Measurements from ENCODE around the gene MYL11.

The MYL11 gene

GRCh38 chr16:30397056-30397455 lies 22.5 kb downstream of the MYL11 start:
- ATAC-seq = no peak

- ATAC-seq = no peak
Measured at GRCh38 chr16:30397776-30398660, 23.4 kb downstream of the MYL11 start.

- no peak for ATAC-seq
Measured at GRCh38 chr16:30398661-30399434, 24.2 kb downstream of the MYL11 start.

- ATAC-seq = no peak
Measured at GRCh38 chr16:30399435-30400186, 25.0 kb downstream of the MYL11 start.

- no peak for ATAC-seq
Measured at GRCh38 chr16:30401768-30402425, 27.3 kb downstream of the MYL11 start.

GRCh38 chr16:30406795-30407101 lies 32.1 kb downstream of the MYL11 start:
- peak; percentile 17 to 21 for ATAC-seq

- peak; percentile 85 to 88 for ATAC-seq
Measured at GRCh38 chr16:30407102-30407803, 32.7 kb downstream of the MYL11 start, which contains the start of gene ZNF771. Gene ZNF771 (plus strand): TSS chr16:30407606. CDS start chr16:30408054, 448 bp downstream.

GRCh38 chr16:30407804-30408534 lies 33.4 kb downstream of the MYL11 start:
- ATAC-seq = no peak

GRCh38 chr16:30409125-30410060 lies 34.8 kb downstream of the MYL11 start:
- peak; percentile 48 to 51 for ATAC-seq

GRCh38 chr16:30413112-30413806 lies 38.7 kb downstream of the MYL11 start:
- ATAC-seq = no peak

GRCh38 chr16:30414159-30414558 lies 39.6 kb downstream of the MYL11 start:
- no peak for ATAC-seq

- no peak for ATAC-seq
Measured at GRCh38 chr16:30416047-30416603, 41.5 kb downstream of the MYL11 start.

GRCh38 chr16:30416624-30417528 lies 42.3 kb downstream of the MYL11 start:
- ATAC-seq = no peak

- ATAC-seq = peak; percentile 92 to 93
Measured at GRCh38 chr16:30417529-30418349, 43.1 kb downstream of the MYL11 start.

- no peak for ATAC-seq
Measured at GRCh38 chr16:30418350-30419181, 44.0 kb downstream of the MYL11 start.

- no peak for ATAC-seq
Measured at GRCh38 chr16:30421010-30421409, 46.4 kb downstream of the MYL11 start.

All from activated CD4-positive, CD25-positive, alpha-beta regulatory T cell treated with anti-CD3 and anti-CD28 coated beads, Interleukin-2, amount 50 U/mL, for 24 hours (primary cell).